Measurements from ENCODE around the gene SCFD2.

The SCFD2 gene

GRCh38 chr4:53026233-53026632, 339.6 kb downstream of the SCFD2 start:
- TF ChIP-seq POLR2AphosphoS5 (IDR thresholded peaks at IDR 0.05; ENCODE audit: low read depth, low read length) (no peak), REST (IDR thresholded peaks at IDR 0.05; ENCODE audit: insufficient read depth in 1 of 2, low read depth in 2 of 2, low read length in 2 of 2) (0 out of 4 replicates have a peak, but pooled peaks of 1 of the 2 experiments have one; percentile 25), TAF1 (IDR thresholded peaks at IDR 0.05; ENCODE audit: borderline replicate concordance, insufficient read depth, low read length) (no peak), SIN3A (IDR thresholded peaks at IDR 0.05; ENCODE audit: borderline replicate concordance, insufficient read depth, low read length) (0 out of 2 replicates have a peak, but pooled peaks have one; percentile 48), FOXP2 (optimal IDR thresholded peaks at IDR 0.05; ENCODE audit: borderline replicate concordance, extremely low read depth, extremely low read length, insufficient read depth) (no peak)

DNA sequence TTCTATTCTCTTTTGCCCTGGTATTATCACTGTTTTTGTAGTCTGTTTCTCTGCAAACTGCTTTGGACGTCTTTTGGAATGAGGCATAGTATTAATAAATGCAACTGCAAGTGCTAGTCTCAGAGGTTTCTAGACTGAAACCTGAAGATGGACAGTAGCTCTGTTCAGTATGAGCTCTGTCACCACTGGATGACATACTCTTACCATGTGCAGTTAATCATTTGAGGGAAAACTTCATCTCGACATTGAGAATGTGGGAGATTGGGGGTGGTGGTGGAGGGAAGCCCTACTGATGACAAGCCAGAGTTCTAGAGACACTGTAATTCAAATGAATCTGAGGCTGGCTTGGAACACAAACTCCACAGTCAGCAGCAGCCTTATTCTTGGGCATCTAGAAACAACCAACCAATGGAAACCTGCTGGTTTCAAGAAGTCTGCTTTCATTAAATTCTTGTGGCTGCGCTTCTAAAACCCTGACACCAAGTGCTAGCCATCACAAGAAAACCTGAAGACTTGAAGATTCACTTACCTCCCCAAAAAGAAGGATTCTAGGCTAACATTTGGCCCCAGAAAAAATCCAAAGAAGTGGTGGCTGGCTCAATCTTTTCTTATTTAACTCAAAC, 342.1 kb downstream of the SCFD2 start:
- TF ChIP-seq SIN3A (IDR thresholded peaks at IDR 0.05; ENCODE audit: borderline replicate concordance, insufficient read depth, low read length) (no peak), TAF1 (IDR thresholded peaks at IDR 0.05; ENCODE audit: borderline replicate concordance, insufficient read depth, low read length) (no peak), POLR2AphosphoS5 (IDR thresholded peaks at IDR 0.05; ENCODE audit: low read depth, low read length) (no peak)

- TF ChIP-seq FOXP2 (optimal IDR thresholded peaks at IDR 0.05; ENCODE audit: borderline replicate concordance, extremely low read depth, extremely low read length, insufficient read depth) (no peak), SIN3A (IDR thresholded peaks at IDR 0.05; ENCODE audit: borderline replicate concordance, insufficient read depth, low read length) (no peak), REST (IDR thresholded peaks at IDR 0.05; ENCODE audit: insufficient read depth in 1 of 2, low read depth in 2 of 2, low read length in 2 of 2) (no peak), TAF1 (IDR thresholded peaks at IDR 0.05; ENCODE audit: borderline replicate concordance, insufficient read depth, low read length) (no peak), POLR2AphosphoS5 (IDR thresholded peaks at IDR 0.05; ENCODE audit: low read depth, low read length) (no peak)
Measured at GRCh38 chr4:53022513-53023100, 343.3 kb downstream of the SCFD2 start.

DNA sequence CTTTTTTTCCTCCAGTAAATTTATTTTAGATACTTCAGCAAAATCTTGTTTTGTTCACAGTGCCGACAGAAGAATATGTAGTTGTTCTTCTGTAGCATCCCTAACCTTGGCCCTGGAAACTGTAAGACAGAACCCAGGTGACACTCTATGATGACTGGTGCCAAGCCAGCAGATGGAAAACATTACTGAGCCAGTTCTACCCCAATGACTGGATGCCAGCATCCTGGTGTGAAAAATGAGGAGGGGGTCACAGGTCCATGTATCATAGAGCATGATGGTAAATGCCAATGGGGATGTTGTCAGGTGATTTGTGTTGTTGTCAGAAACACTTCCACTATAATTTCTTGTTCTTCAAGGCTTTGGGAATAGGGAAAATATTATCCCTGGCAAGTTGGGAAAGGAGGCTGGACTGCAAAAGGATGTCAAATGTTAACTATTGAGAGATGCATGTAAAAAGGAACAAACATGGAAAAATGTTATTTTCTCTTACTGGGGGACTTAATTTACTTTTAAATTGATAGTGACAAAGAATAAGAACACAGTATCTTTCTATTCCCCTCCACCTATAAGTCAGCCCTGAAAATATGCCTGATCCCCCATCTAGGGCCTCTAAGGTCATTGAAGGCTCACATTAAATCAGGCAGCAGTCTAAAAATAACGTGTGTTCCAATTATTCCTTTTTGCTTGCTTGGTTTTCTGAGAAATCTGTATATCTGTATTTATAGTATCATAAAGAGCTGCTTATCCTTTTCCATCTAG, 343.9 kb downstream of the SCFD2 start:
- TF ChIP-seq POLR2AphosphoS5 (IDR thresholded peaks at IDR 0.05; ENCODE audit: low read depth, low read length): no peak
- TF ChIP-seq TAF1 (IDR thresholded peaks at IDR 0.05; ENCODE audit: borderline replicate concordance, insufficient read depth, low read length): no peak
- no peak for TF ChIP-seq SIN3A (IDR thresholded peaks at IDR 0.05; ENCODE audit: borderline replicate concordance, insufficient read depth, low read length)
- TF ChIP-seq REST (IDR thresholded peaks at IDR 0.05; ENCODE audit: insufficient read depth in 1 of 2, low read depth in 2 of 2, low read length in 2 of 2): no peak
- no peak for TF ChIP-seq FOXP2 (optimal IDR thresholded peaks at IDR 0.05; ENCODE audit: borderline replicate concordance, extremely low read depth, extremely low read length, insufficient read depth)

- no peak for TF ChIP-seq FOXP2 (optimal IDR thresholded peaks at IDR 0.05; ENCODE audit: borderline replicate concordance, extremely low read depth, extremely low read length, insufficient read depth)
- TF ChIP-seq POLR2AphosphoS5 (IDR thresholded peaks at IDR 0.05; ENCODE audit: low read depth, low read length): no peak
- peak; percentile 87; the same call in 1 of the 2 replicates for TF ChIP-seq SIN3A (IDR thresholded peaks at IDR 0.05; ENCODE audit: borderline replicate concordance, insufficient read depth, low read length)
- peak in 1 of 2 experiments; percentile 51; a peak in 1 of 4 replicates for TF ChIP-seq REST (IDR thresholded peaks at IDR 0.05; ENCODE audit: insufficient read depth in 1 of 2, low read depth in 2 of 2, low read length in 2 of 2)
Measured at GRCh38 chr4:53019485-53020382, 346.1 kb downstream of the SCFD2 start.

Measured in PFSK-1 (cell line).